DND-41 (cell line): Measurements from ENCODE around the gene GFI1B.

Source experiments
- EZH2 ChIP-seq: IDR thresholded peaks from 3 replicates; pipeline ENCODE4 v1.6.1; 2012; ENCODE audit warnings: borderline replicate concordance, low read depth, mild to moderate bottlenecking, moderate library complexity, low read length, inconsistent platforms; ENCODE audit not compliant: severe bottlenecking
- TF ChIP-seq, protein P1 (sequence below): IDR thresholded peaks from 2 replicates; pipeline ENCODE4 v1.5.1; 2012; ENCODE audit warnings: borderline replicate concordance, low read length, moderate library complexity, mild to moderate bottlenecking; ENCODE audit not compliant: poor library complexity, severe bottlenecking; ENCODE audit errors: extremely low read depth

DNA sequence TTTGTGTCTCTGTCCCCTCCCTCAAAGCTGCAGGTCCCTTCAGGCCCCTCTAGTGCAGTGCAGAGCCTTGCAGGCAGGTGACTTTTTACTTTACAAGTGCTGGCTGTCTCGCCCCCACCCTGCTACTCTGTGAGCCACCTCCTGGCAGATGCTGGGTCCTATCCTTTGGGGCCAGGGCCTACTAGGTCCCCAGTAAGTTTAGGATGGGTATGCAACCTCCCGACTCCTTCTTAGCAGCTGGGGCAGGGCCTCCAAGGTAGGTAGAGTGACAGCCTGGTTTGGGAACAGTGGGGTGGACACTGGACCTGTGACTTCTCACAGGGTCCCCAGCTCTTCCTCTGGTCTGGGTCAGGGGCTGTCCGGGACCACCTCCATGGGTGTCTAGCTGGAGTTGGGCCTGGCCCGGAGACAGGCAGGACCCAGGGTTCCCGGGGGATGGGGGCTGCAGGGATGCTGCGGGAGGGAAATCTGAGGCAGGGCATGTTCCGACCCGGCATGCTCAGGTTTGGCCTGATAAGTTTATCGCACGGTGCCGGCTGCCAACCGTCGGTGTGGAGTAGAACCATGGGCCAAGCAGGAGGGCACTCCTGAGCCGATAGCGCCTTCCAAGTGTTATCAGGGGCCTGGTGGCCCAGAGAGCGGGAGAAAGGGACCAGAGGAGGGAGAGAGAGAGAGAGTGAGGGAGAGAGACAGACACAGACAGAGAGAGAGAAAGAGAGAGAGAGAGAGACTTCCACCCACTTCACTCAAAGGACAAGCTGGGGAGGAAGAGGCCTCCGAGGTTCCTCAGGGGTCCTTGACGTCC, 20.5 kb downstream of the GFI1B start:
- TF ChIP-seq EZH2, result no peak
- TF ChIP-seq, protein P1, sequence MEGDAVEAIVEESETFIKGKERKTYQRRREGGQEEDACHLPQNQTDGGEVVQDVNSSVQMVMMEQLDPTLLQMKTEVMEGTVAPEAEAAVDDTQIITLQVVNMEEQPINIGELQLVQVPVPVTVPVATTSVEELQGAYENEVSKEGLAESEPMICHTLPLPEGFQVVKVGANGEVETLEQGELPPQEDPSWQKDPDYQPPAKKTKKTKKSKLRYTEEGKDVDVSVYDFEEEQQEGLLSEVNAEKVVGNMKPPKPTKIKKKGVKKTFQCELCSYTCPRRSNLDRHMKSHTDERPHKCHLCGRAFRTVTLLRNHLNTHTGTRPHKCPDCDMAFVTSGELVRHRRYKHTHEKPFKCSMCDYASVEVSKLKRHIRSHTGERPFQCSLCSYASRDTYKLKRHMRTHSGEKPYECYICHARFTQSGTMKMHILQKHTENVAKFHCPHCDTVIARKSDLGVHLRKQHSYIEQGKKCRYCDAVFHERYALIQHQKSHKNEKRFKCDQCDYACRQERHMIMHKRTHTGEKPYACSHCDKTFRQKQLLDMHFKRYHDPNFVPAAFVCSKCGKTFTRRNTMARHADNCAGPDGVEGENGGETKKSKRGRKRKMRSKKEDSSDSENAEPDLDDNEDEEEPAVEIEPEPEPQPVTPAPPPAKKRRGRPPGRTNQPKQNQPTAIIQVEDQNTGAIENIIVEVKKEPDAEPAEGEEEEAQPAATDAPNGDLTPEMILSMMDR, result no peak
